SK-N-SH (cell line): ENCODE measurements around the gene SCAND1.

Experiments used
- POLR2AphosphoS5 ChIP-seq: IDR thresholded peaks from 2 replicates; pipeline ENCODE4 v1.6.1; 2012; ENCODE audit warnings: low read depth, low read length
- RFX5 ChIP-seq: IDR thresholded peaks from 2 replicates; pipeline ENCODE4 v1.6.1; 2012; ENCODE audit warnings: mild to moderate bottlenecking, improper control_type of control experiment, low read length
- RXRA ChIP-seq: IDR thresholded peaks from 2 replicates; pipeline ENCODE4 v1.4.0; 2012; ENCODE audit warnings: low read depth, mild to moderate bottlenecking, borderline replicate concordance
- TF ChIP-seq, protein P1 (sequence below): fragments of 200-600 bp; sonication (generic); IDR thresholded peaks from 2 replicates; pipeline ENCODE4 v1.6.1; 2017; ENCODE audit warnings: antibody characterized with exemption, mild to moderate bottlenecking, moderate library complexity
- TF ChIP-seq, protein P2 (sequence below): IDR thresholded peaks from 2 replicates; pipeline ENCODE4 v1.4.0; 2012; ENCODE audit warnings: low read depth
- TF ChIP-seq, protein P3 (sequence below): IDR thresholded peaks from 2 replicates; pipeline ENCODE4 v1.6.1; 2012; ENCODE audit warnings: mild to moderate bottlenecking, low read depth, low read length, moderate library complexity

DNA sequence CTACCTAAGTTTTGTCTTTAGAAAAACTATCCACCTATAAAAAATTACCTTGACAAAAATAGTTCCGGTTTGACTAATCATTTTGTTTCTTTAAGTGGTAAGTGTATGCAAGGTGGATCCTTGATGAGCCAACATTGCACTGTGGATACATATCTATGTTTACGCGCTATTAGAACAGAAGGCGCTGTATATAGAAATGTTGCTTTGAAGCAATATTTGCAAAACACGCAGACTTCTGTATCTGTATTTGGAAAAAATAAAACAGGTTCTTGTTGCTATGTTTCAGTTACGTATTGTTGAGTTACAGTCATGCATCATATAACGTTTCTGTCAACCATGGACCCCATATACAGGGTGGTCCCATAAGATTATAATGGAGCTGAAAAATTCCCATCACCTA, 4.2 kb downstream of the SCAND1 start:
- TF ChIP-seq, protein P1, sequence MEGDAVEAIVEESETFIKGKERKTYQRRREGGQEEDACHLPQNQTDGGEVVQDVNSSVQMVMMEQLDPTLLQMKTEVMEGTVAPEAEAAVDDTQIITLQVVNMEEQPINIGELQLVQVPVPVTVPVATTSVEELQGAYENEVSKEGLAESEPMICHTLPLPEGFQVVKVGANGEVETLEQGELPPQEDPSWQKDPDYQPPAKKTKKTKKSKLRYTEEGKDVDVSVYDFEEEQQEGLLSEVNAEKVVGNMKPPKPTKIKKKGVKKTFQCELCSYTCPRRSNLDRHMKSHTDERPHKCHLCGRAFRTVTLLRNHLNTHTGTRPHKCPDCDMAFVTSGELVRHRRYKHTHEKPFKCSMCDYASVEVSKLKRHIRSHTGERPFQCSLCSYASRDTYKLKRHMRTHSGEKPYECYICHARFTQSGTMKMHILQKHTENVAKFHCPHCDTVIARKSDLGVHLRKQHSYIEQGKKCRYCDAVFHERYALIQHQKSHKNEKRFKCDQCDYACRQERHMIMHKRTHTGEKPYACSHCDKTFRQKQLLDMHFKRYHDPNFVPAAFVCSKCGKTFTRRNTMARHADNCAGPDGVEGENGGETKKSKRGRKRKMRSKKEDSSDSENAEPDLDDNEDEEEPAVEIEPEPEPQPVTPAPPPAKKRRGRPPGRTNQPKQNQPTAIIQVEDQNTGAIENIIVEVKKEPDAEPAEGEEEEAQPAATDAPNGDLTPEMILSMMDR: no peak
- TF ChIP-seq, protein P2, sequence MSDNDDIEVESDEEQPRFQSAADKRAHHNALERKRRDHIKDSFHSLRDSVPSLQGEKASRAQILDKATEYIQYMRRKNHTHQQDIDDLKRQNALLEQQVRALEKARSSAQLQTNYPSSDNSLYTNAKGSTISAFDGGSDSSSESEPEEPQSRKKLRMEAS: no peak
- TF ChIP-seq POLR2AphosphoS5 (no peak), RFX5 (no peak), RXRA (no peak)
- TF ChIP-seq, protein P3, sequence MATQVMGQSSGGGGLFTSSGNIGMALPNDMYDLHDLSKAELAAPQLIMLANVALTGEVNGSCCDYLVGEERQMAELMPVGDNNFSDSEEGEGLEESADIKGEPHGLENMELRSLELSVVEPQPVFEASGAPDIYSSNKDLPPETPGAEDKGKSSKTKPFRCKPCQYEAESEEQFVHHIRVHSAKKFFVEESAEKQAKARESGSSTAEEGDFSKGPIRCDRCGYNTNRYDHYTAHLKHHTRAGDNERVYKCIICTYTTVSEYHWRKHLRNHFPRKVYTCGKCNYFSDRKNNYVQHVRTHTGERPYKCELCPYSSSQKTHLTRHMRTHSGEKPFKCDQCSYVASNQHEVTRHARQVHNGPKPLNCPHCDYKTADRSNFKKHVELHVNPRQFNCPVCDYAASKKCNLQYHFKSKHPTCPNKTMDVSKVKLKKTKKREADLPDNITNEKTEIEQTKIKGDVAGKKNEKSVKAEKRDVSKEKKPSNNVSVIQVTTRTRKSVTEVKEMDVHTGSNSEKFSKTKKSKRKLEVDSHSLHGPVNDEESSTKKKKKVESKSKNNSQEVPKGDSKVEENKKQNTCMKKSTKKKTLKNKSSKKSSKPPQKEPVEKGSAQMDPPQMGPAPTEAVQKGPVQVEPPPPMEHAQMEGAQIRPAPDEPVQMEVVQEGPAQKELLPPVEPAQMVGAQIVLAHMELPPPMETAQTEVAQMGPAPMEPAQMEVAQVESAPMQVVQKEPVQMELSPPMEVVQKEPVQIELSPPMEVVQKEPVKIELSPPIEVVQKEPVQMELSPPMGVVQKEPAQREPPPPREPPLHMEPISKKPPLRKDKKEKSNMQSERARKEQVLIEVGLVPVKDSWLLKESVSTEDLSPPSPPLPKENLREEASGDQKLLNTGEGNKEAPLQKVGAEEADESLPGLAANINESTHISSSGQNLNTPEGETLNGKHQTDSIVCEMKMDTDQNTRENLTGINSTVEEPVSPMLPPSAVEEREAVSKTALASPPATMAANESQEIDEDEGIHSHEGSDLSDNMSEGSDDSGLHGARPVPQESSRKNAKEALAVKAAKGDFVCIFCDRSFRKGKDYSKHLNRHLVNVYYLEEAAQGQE: no peak
